Measurements from ENCODE around the gene JUND. TPM values are rescaled to one million over a fixed set of nuclear protein-coding genes. Genes with fewer than 3 reads are reported as not detected.

Gene JUND
- total and polyA plus RNA-seq, 4 donors: 12.8 to 103 (median 41.8) TPM

DNA sequence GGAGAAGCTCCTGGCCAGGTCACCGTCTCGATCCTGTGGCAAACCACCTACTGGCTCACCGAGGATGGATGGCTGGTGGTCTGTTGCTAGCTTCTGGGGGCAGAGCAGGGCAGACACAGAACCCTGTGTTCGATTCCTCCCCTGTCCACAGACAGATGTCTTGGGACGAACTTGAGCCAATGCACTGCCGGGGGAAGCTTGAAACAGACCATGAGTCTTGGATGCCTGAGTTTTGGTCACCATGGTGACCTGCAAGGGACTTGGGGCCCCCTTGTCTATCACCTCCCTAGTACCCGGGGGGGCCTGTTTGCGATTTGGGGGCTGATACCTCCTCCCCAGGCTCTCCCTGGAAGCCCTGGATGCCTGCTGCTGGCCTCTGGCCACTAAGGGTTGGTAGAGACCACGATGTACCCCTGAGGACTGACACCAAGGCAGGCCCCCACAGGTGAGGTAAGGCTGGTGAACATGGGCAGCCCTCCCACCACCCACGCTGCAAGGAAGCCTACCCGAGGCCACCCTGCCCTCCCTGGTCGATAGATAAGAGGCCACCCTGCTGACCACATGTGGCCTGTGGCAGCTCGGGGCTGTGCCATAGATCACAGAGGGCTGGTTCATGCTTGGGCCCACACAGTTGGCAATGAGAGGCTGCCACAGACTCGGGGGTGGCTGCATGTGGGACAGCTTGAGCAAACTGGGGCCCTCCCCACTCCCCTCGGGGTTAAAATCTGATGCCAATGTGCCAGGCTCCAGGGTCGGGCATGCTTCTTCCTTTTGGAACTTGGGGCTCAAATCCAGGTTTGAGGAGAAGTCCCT lies 17.9 kb downstream of the JUND start:
- no peaks in the 10 kb centered on the region for H3K4me1 ChIP-seq (ENCODE audit: control insufficient read depth in 4 of 4, insufficient read depth in 4 of 4, low read length in 3 of 4)
- DNase-seq (ENCODE audit: low spot score): no peak
- H3K4me3 ChIP-seq (ENCODE audit: low read depth in 1 of 3, low read length in 3 of 3): no peak overlapping the region
- no peaks in the 10 kb centered on the region for H3K27me3 ChIP-seq (ENCODE audit: control insufficient read depth in 4 of 4, insufficient read depth in 4 of 4, low read length in 3 of 4)
- H3K36me3 ChIP-seq (ENCODE audit: control insufficient read depth in 4 of 4, insufficient read depth in 3 of 4, low read depth in 1 of 4, low read length in 3 of 4): peaks cover 0 to 32% (median 8%) of the 10 kb centered on the region in 4 donors
- H3K27ac ChIP-seq (ENCODE audit: low read depth in 1 of 2, low read length in 2 of 2): no peak overlapping the region
- no peak overlapping the region for H3K9ac ChIP-seq (ENCODE audit: low read depth in 1 of 2, low read length in 2 of 2)
- TF ChIP-seq NR2F2 (IDR thresholded peaks at IDR 0.05): no peak
- TF ChIP-seq JUND (IDR thresholded peaks at IDR 0.05): no peak
- TF ChIP-seq GABPA (IDR thresholded peaks at IDR 0.05 in 1 of 2, conservative IDR thresholded peaks at IDR 0.05 in 1 of 2): no peak
- TF ChIP-seq, protein P1, sequence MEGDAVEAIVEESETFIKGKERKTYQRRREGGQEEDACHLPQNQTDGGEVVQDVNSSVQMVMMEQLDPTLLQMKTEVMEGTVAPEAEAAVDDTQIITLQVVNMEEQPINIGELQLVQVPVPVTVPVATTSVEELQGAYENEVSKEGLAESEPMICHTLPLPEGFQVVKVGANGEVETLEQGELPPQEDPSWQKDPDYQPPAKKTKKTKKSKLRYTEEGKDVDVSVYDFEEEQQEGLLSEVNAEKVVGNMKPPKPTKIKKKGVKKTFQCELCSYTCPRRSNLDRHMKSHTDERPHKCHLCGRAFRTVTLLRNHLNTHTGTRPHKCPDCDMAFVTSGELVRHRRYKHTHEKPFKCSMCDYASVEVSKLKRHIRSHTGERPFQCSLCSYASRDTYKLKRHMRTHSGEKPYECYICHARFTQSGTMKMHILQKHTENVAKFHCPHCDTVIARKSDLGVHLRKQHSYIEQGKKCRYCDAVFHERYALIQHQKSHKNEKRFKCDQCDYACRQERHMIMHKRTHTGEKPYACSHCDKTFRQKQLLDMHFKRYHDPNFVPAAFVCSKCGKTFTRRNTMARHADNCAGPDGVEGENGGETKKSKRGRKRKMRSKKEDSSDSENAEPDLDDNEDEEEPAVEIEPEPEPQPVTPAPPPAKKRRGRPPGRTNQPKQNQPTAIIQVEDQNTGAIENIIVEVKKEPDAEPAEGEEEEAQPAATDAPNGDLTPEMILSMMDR (IDR thresholded peaks at IDR 0.05; ENCODE audit: low read depth, low read length, missing input control): no peak
- TF ChIP-seq, protein P2, sequence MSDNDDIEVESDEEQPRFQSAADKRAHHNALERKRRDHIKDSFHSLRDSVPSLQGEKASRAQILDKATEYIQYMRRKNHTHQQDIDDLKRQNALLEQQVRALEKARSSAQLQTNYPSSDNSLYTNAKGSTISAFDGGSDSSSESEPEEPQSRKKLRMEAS (IDR thresholded peaks at IDR 0.05): no peak
- no peak for TF ChIP-seq EGR1 (IDR thresholded peaks at IDR 0.05; ENCODE audit: low read depth in 2 of 2)
- TF ChIP-seq, protein P3, sequence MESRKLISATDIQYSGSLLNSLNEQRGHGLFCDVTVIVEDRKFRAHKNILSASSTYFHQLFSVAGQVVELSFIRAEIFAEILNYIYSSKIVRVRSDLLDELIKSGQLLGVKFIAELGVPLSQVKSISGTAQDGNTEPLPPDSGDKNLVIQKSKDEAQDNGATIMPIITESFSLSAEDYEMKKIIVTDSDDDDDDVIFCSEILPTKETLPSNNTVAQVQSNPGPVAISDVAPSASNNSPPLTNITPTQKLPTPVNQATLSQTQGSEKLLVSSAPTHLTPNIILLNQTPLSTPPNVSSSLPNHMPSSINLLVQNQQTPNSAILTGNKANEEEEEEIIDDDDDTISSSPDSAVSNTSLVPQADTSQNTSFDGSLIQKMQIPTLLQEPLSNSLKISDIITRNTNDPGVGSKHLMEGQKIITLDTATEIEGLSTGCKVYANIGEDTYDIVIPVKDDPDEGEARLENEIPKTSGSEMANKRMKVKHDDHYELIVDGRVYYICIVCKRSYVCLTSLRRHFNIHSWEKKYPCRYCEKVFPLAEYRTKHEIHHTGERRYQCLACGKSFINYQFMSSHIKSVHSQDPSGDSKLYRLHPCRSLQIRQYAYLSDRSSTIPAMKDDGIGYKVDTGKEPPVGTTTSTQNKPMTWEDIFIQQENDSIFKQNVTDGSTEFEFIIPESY (IDR thresholded peaks at IDR 0.05): no peak
- no peak for TF ChIP-seq YY1 (IDR thresholded peaks at IDR 0.05)
- TF ChIP-seq, protein P4, sequence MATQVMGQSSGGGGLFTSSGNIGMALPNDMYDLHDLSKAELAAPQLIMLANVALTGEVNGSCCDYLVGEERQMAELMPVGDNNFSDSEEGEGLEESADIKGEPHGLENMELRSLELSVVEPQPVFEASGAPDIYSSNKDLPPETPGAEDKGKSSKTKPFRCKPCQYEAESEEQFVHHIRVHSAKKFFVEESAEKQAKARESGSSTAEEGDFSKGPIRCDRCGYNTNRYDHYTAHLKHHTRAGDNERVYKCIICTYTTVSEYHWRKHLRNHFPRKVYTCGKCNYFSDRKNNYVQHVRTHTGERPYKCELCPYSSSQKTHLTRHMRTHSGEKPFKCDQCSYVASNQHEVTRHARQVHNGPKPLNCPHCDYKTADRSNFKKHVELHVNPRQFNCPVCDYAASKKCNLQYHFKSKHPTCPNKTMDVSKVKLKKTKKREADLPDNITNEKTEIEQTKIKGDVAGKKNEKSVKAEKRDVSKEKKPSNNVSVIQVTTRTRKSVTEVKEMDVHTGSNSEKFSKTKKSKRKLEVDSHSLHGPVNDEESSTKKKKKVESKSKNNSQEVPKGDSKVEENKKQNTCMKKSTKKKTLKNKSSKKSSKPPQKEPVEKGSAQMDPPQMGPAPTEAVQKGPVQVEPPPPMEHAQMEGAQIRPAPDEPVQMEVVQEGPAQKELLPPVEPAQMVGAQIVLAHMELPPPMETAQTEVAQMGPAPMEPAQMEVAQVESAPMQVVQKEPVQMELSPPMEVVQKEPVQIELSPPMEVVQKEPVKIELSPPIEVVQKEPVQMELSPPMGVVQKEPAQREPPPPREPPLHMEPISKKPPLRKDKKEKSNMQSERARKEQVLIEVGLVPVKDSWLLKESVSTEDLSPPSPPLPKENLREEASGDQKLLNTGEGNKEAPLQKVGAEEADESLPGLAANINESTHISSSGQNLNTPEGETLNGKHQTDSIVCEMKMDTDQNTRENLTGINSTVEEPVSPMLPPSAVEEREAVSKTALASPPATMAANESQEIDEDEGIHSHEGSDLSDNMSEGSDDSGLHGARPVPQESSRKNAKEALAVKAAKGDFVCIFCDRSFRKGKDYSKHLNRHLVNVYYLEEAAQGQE (IDR thresholded peaks at IDR 0.05): no peak
- TF ChIP-seq, protein P5, sequence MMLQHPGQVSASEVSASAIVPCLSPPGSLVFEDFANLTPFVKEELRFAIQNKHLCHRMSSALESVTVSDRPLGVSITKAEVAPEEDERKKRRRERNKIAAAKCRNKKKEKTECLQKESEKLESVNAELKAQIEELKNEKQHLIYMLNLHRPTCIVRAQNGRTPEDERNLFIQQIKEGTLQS (IDR thresholded peaks at IDR 0.05): no peak
- no peak for TF ChIP-seq FOXA2 (IDR thresholded peaks at IDR 0.05)
- TF ChIP-seq RAD21 (IDR thresholded peaks at IDR 0.05): no peak
- no peak for TF ChIP-seq SP1 (IDR thresholded peaks at IDR 0.05)
- 90% methylated on average over 16 of the region's 16 CpGs for WGBS
- no peaks in the 10 kb centered on the region for H3K9me3 ChIP-seq (ENCODE audit: control insufficient read depth in 4 of 4, low read length in 3 of 4)

DNA sequence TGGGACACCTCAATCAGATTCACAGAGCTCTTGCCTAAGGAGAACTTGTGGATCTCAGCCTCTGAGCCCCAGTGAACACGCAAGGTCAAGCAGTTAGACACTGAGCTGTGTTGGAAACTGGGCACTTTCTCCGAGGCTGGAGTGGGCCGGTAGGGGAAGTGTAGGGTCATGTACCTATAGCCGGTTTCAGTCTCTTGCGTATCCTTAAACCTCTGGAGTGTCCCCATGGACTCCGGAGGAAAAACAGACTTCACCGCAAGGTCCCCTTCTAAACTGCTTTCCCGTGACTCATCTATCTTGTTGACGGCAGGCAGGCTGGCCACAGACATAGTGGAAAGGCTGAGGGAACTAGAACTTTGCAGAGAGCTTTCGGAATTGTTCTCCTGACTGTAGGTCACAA lies 18.5 kb downstream of the JUND start:
- Histone ChIP-seq H3K9ac (ENCODE audit: low read depth in 1 of 2, low read length in 2 of 2) (no peak overlapping the region), H3K36me3 (ENCODE audit: control insufficient read depth in 4 of 4, insufficient read depth in 3 of 4, low read depth in 1 of 4, low read length in 3 of 4) (peaks cover 0 to 28% (median 6%) of the 10 kb centered on the region in 4 donors), H3K27ac (ENCODE audit: low read depth in 1 of 2, low read length in 2 of 2) (no peak overlapping the region), H3K4me3 (ENCODE audit: low read depth in 1 of 3, low read length in 3 of 3) (no peak overlapping the region), H3K4me1 (ENCODE audit: control insufficient read depth in 4 of 4, insufficient read depth in 4 of 4, low read length in 3 of 4) (no peaks in the 10 kb centered on the region), H3K27me3 (ENCODE audit: control insufficient read depth in 4 of 4, insufficient read depth in 4 of 4, low read length in 3 of 4) (no peaks in the 10 kb centered on the region), H3K9me3 (ENCODE audit: control insufficient read depth in 4 of 4, low read length in 3 of 4) (no peaks in the 10 kb centered on the region)
- WGBS: 97% methylated on average over 10 of the region's 10 CpGs
- TF ChIP-seq GABPA (IDR thresholded peaks at IDR 0.05 in 1 of 2, conservative IDR thresholded peaks at IDR 0.05 in 1 of 2): no peak
- DNase-seq (ENCODE audit: low spot score): no peak
